Measurements from ENCODE around the gene NFIA. TPM values are rescaled to one million over a fixed set of nuclear protein-coding genes. Genes with fewer than 3 reads are reported as not detected.

NFIA gene
- total and polyA plus RNA-seq, 10 of the 15 experiments (the other 5 are each of a cell fraction or from before 2014, with no cell fraction given): 0.10 to 0.16 TPM; not detected in 8

DNA sequence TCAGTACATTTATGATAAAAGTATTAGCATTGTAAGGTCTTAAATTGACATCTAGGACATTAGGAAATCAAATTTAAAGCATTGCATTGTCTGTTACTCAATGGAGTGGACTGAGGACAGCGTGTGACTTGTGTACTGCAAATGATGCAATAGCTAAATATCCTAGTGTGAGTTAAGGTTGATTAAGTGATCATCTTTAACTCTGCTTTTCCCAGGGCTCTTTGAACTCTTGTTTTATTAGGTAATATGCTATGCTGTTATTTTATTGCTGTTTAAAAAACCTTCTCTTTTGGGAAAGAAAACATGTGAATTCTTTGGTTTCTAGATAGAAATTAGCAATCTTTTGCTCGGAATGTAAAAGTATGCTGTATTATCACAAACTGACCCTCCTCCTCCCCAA is 38.6 kb downstream of the NFIA start:
- RAD21 ChIA-PET (ENCODE audit: unreplicated experiment): no interaction called here
- H3K36me3 ChIP-seq (ENCODE audit: control insufficient read depth in 2 of 2, insufficient read depth in 2 of 2, low read length in 1 of 2): no peaks in the 10 kb centered on the region
- no peaks in the 10 kb centered on the region for H3K27me3 ChIP-seq (replicated peaks in 1 of 2; ENCODE audit: control insufficient read depth in 2 of 2, insufficient read depth in 2 of 2, low read length in 1 of 2)
- H3K9ac ChIP-seq (ENCODE audit: control insufficient read depth, insufficient read depth, low read length): no peak overlapping the region
- no peak overlapping the region for H3K4me3 ChIP-seq
- no peak for DNase-seq (ENCODE audit: low read depth, low spot score)
- H3K9me3 ChIP-seq (replicated peaks; ENCODE audit: control insufficient read depth, insufficient read depth, low read length): no peaks in the 10 kb centered on the region
- BruUV-seq (replicated peaks): no TSS peak
- in situ Hi-C loops (cut with MboI): no loop called here
- 14% methylated on average over 2 of the region's 2 CpGs for WGBS (ENCODE audit: insufficient coverage, insufficient replicate concordance, low lambda C conversion rate, missing lambda C conversion rate)
- no peak overlapping the region for H2AFZ ChIP-seq (ENCODE audit: control insufficient read depth, low read depth, low read length)
- POLR2A ChIA-PET: no interaction called here
- H4K20me1 ChIP-seq (ENCODE audit: control insufficient read depth, insufficient read depth): no peaks in the 10 kb centered on the region
- intact Hi-C loops (cut with micrococcal nuclease; ENCODE audit: unreplicated experiment): no loop called here
- no peak for FAIRE-seq
- H3K4me2 ChIP-seq (ENCODE audit: control insufficient read depth, insufficient read depth): no peak overlapping the region
- SMC1A ChIA-PET (ENCODE audit: uncharacterized antibody, unreplicated experiment): no interaction called here
- no peaks in the 10 kb centered on the region for H3K4me1 ChIP-seq (ENCODE audit: control insufficient read depth, insufficient read depth, low read length)
- no peak for ATAC-seq
- H3K79me2 ChIP-seq (ENCODE audit: control insufficient read depth, insufficient read depth, low read length): no peaks in the 10 kb centered on the region
- H3K27ac ChIP-seq (ENCODE audit: control insufficient read depth, insufficient read depth): no peak overlapping the region
- CTCF ChIA-PET: no interaction called here
- no peak for TF ChIP-seq ZNF622 (IDR thresholded peaks at IDR 0.05)
- no peak for TF ChIP-seq ESRRA (IDR thresholded peaks at IDR 0.05; ENCODE audit: low read length)
- TF ChIP-seq SMAD1 (IDR thresholded peaks at IDR 0.05; ENCODE audit: low read depth, partially characterized antibody): no peak
- TF ChIP-seq WRNIP1 (IDR thresholded peaks at IDR 0.05; ENCODE audit: borderline replicate concordance, low read depth, low read length): no peak
- TF ChIP-seq SUPT20H (IDR thresholded peaks at IDR 0.05; ENCODE audit: borderline replicate concordance, control insufficient read depth, low read depth, low read length): no peak
- no peak for TF ChIP-seq ZBTB40 (IDR thresholded peaks at IDR 0.05; ENCODE audit: borderline replicate concordance)
- TF ChIP-seq HDAC6 (IDR thresholded peaks at IDR 0.05; ENCODE audit: unreplicated experiment): no peak
- TF ChIP-seq, protein P1, sequence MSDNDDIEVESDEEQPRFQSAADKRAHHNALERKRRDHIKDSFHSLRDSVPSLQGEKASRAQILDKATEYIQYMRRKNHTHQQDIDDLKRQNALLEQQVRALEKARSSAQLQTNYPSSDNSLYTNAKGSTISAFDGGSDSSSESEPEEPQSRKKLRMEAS (IDR thresholded peaks at IDR 0.05; ENCODE audit: low read depth, low read length): no peak
- TF ChIP-seq TAF1 (IDR thresholded peaks at IDR 0.05; ENCODE audit: borderline replicate concordance, low read depth, low read length): no peak
- no peak for TF ChIP-seq TCF7 (IDR thresholded peaks at IDR 0.05; ENCODE audit: borderline replicate concordance)
- TF ChIP-seq, protein P2, sequence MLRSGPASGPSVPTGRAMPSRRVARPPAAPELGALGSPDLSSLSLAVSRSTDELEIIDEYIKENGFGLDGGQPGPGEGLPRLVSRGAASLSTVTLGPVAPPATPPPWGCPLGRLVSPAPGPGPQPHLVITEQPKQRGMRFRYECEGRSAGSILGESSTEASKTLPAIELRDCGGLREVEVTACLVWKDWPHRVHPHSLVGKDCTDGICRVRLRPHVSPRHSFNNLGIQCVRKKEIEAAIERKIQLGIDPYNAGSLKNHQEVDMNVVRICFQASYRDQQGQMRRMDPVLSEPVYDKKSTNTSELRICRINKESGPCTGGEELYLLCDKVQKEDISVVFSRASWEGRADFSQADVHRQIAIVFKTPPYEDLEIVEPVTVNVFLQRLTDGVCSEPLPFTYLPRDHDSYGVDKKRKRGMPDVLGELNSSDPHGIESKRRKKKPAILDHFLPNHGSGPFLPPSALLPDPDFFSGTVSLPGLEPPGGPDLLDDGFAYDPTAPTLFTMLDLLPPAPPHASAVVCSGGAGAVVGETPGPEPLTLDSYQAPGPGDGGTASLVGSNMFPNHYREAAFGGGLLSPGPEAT (IDR thresholded peaks at IDR 0.05; ENCODE audit: low read depth): no peak
- TF ChIP-seq, protein P3, sequence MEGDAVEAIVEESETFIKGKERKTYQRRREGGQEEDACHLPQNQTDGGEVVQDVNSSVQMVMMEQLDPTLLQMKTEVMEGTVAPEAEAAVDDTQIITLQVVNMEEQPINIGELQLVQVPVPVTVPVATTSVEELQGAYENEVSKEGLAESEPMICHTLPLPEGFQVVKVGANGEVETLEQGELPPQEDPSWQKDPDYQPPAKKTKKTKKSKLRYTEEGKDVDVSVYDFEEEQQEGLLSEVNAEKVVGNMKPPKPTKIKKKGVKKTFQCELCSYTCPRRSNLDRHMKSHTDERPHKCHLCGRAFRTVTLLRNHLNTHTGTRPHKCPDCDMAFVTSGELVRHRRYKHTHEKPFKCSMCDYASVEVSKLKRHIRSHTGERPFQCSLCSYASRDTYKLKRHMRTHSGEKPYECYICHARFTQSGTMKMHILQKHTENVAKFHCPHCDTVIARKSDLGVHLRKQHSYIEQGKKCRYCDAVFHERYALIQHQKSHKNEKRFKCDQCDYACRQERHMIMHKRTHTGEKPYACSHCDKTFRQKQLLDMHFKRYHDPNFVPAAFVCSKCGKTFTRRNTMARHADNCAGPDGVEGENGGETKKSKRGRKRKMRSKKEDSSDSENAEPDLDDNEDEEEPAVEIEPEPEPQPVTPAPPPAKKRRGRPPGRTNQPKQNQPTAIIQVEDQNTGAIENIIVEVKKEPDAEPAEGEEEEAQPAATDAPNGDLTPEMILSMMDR (IDR thresholded peaks at IDR 0.05 in 2 of 3, conservative IDR thresholded peaks at IDR 0.05 in 1 of 3; ENCODE audit: control insufficient read depth in 2 of 3, extremely low read depth in 1 of 3, insufficient read depth in 1 of 3, low read depth in 3 of 3, low read length in 3 of 3): no peak

Measured in GM12878 (cell line).